ENCODE measurements around the gene CDK5. TPM values are rescaled to one million over a fixed set of nuclear protein-coding genes. Genes with fewer than 3 reads are reported as not detected.

The CDK5 gene
- total RNA-seq, 2 donors from 2014 or later: 13.1 to 18.5 TPM

- Histone ChIP-seq H3K27ac (no peak within 1 kb of the TSS), H3K36me3 (peaks cover 0 to 4% of the 10 kb centered on the region in 2 donors), H3K4me3 (no peak within 1 kb of the TSS), H3K9me3 (no peaks in the 10 kb centered on the region), H3K4me1 (replicated peaks) (no peaks in the 10 kb centered on the region), H3K27me3 (replicated peaks; ENCODE audit: insufficient read depth) (no peaks in the 10 kb centered on the region)
- TF ChIP-seq POLR2A (IDR thresholded peaks at IDR 0.05) (no peak), CTCF (IDR thresholded peaks at IDR 0.05) (no peak), POLR2AphosphoS5 (IDR thresholded peaks at IDR 0.05) (no peak)
- intact Hi-C loops (cut with DNase I): no loop called here
- DNase-seq (ENCODE audit: low spot score): no peak
- WGBS: 67% methylated on average over 22 of the region's 22 CpGs
Observed at GRCh38 chr7:151047976-151048815, 9.5 kb downstream of the CDK5 start, which contains the start of gene ASIC3. Gene ASIC3 (plus strand): TSS chr7:151048531. CDS start chr7:151048886, 355 bp downstream.

DNA sequence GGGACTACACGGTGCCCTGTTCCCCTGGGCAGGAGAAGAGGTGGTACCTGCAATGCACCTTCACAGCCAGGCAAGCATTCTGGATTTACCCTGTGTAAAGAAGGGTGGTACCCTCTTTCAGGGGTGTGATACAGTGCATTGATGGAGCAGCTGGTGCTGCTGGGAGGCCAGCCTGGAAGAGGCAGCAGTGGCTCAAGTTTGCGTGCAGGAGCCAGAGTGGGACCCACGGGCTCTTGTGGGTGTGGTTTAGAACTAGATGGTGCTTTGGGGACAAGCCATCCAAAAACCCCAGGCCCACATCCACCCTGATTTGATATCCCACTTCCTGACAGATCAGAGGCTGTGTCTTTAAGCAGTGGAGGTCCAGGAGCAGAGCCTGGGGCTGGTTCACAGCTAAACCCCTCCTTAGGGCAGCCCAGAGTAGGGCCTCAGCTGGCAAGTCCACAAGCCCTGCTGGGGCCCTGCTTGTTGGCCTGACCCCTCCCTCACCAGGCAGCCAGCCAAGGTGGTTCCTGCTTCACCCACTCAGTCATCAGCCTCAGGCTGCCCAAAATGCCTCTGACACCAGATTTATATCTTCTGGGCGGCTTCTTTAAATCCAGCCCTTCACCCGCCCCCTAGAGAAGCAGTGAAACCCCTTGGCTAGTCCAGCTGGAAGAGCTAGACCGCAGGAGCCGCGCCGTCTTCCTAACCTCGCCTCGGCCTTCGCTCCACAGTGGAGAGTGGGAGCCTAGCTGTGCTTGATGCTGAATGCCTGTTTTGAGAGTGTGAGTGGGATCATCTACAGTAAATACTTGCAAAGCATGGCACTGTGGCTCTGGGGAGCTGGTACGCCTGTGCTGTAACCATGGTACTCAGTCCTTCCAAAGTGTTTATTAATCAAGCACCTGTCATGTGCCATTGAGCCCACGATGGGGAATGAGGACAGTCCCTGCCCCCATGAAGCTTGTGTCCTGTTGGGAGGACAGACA, 10.8 kb downstream of the CDK5 start:
- WGBS: 22% methylated on average over 14 of the region's 14 CpGs
- TF ChIP-seq POLR2A (IDR thresholded peaks at IDR 0.05) (no peak), CTCF (IDR thresholded peaks at IDR 0.05) (no peak), POLR2AphosphoS5 (IDR thresholded peaks at IDR 0.05) (no peak)
- no peaks in the 10 kb centered on the region for H3K27me3 ChIP-seq (replicated peaks; ENCODE audit: insufficient read depth)
- peaks cover 0 to 4% of the 10 kb centered on the region in 2 donors for H3K36me3 ChIP-seq
- intact Hi-C loops (cut with DNase I): no loop called here
- no peak overlapping the region for H3K27ac ChIP-seq
- H3K4me3 ChIP-seq: no peak overlapping the region
- no peaks in the 10 kb centered on the region for H3K9me3 ChIP-seq
- DNase-seq (ENCODE audit: low spot score): no peak
- H3K4me1 ChIP-seq (replicated peaks): no peaks in the 10 kb centered on the region

- TF ChIP-seq POLR2AphosphoS5 (IDR thresholded peaks at IDR 0.05) (no peak), CTCF (IDR thresholded peaks at IDR 0.05) (no peak), POLR2A (IDR thresholded peaks at IDR 0.05) (no peak)
- intact Hi-C loops (cut with DNase I): no loop called here
- H3K27ac ChIP-seq: no peak overlapping the region
- no peaks in the 10 kb centered on the region for H3K9me3 ChIP-seq
- DNase-seq (ENCODE audit: low spot score): no peak
- no peaks in the 10 kb centered on the region for H3K27me3 ChIP-seq (replicated peaks; ENCODE audit: insufficient read depth)
- H3K36me3 ChIP-seq: peaks cover 0 to 4% of the 10 kb centered on the region in 2 donors
- 84% methylated on average over 9 of the region's 9 CpGs for WGBS
- H3K4me1 ChIP-seq (replicated peaks): no peaks in the 10 kb centered on the region
- H3K4me3 ChIP-seq: no peak overlapping the region
Observed at GRCh38 chr7:151045967-151046366, 11.7 kb downstream of the CDK5 start.

- 80% methylated on average over 11 of the region's 11 CpGs for WGBS
- intact Hi-C loops (cut with DNase I): no loop called here
Observed at GRCh38 chr7:151045262-151045661, 12.4 kb downstream of the CDK5 start.

More at GRCh38 chr7:151045262-151045661, 12.4 kb downstream of the CDK5 start:
- TF ChIP-seq CTCF (IDR thresholded peaks at IDR 0.05) (no peak), POLR2A (IDR thresholded peaks at IDR 0.05) (no peak), POLR2AphosphoS5 (IDR thresholded peaks at IDR 0.05) (no peak)
- no peaks in the 10 kb centered on the region for H3K9me3 ChIP-seq
- no peak for DNase-seq (ENCODE audit: low spot score)
- peaks cover 0 to 4% of the 10 kb centered on the region in 2 donors for H3K36me3 ChIP-seq
- H3K27ac ChIP-seq: no peak overlapping the region
- H3K4me3 ChIP-seq: no peak overlapping the region
- no peaks in the 10 kb centered on the region for H3K4me1 ChIP-seq (replicated peaks)
- H3K27me3 ChIP-seq (replicated peaks; ENCODE audit: insufficient read depth): no peaks in the 10 kb centered on the region

Data from prostate gland (tissue), 2 donors.